Upper lobe of left lung (tissue), 4 donors: Measurements from ENCODE around the gene MRPL4.
A peak's percentile ranks its signal among the peaks of the same experiment; 100 is the strongest.

Source experiments
- CTCF ChIP-seq, 6 experiments: fragments of 450-650 bp in 4 of 6; fragments of 200-600 bp in 2 of 6; sonication (generic) in 2 of 6; IDR thresholded peaks; one replicate each; pipeline ENCODE4 v1.5.1; 2016 to 2019; ENCODE audit warnings: antibody characterized with exemption in 6 of 6
- POLR2A ChIP-seq, 4 donors: fragments of 450-650 bp; IDR thresholded peaks; one replicate each; pipeline ENCODE4 v1.5.1; 2016 to 2017; ENCODE audit warnings: antibody characterized with exemption in 4 of 4, mild to moderate bottlenecking in 2 of 4
- POLR2AphosphoS5 ChIP-seq, 2 donors: sonication (generic); formaldehyde crosslinking; IDR thresholded peaks; one replicate each; pipeline ENCODE4 v1.5.1; 2017; ENCODE audit warnings: antibody characterized with exemption in 2 of 2

- TF ChIP-seq CTCF (IDR thresholded peaks at IDR 0.05) (no peak), POLR2A (IDR thresholded peaks at IDR 0.05) (peak in 2 of 4 donors; percentile 35 to 56), POLR2AphosphoS5 (IDR thresholded peaks at IDR 0.05) (peak; percentile 55 to 58)
Observed at GRCh38 chr19:10286803-10287737, 35.1 kb downstream of the MRPL4 start, which contains the start of gene ICAM4.
